ENCODE results near the gene SYNE1.

The SYNE1 gene

GRCh38 chr6:152457949-152458624 lies 179.1 kb downstream of the SYNE1 start:
- Histone ChIP-seq H3K14ac (ENCODE audit: low read length) (no peak overlapping the region), H3K18ac (ENCODE audit: low read length) (no peak overlapping the region), H3K9me3 (ENCODE audit: insufficient read depth, low read depth, low read length) (peaks cover 2% of the 10 kb centered on the region), H3K4me3 (ENCODE audit: low read depth, low read length) (no peak overlapping the region), H3K4me1 (ENCODE audit: control insufficient read depth in 1 of 2, insufficient read depth in 2 of 2, low read length in 2 of 2) (no peaks in the 10 kb centered on the region), H2AFZ (ENCODE audit: insufficient read depth, low read length, poor library complexity) (no peak overlapping the region), H3K79me1 (ENCODE audit: low read length) (no peaks in the 10 kb centered on the region), H4K8ac (ENCODE audit: low read depth, low read length) (no peak overlapping the region), H3K9ac (ENCODE audit: low read length) (no peak overlapping the region), H3K4ac (ENCODE audit: low read depth, low read length) (no peak overlapping the region), H3K36me3 (ENCODE audit: control insufficient read depth in 1 of 2, insufficient read depth in 2 of 2, low read length in 2 of 2) (no peaks in the 10 kb centered on the region), H2BK5ac (ENCODE audit: low read depth, low read length, poor library complexity) (no peak overlapping the region), H3K4me2 (ENCODE audit: low read length) (no peak overlapping the region), H2BK120ac (ENCODE audit: insufficient read depth, low read length, poor library complexity) (no peak overlapping the region), H2BK12ac (ENCODE audit: low read length) (no peak overlapping the region), H3K27ac (ENCODE audit: low read depth, low read length) (no peak overlapping the region), H3K79me2 (ENCODE audit: control insufficient read depth, insufficient read depth, low read length, poor library complexity) (no peaks in the 10 kb centered on the region), H3K23ac (ENCODE audit: low read length) (no peak overlapping the region), H2AK5ac (ENCODE audit: low read length) (no peak overlapping the region), H4K12ac (ENCODE audit: low read depth, low read length) (no peak overlapping the region), H4K91ac (ENCODE audit: low read depth, low read length) (no peak overlapping the region), H3K27me3 (ENCODE audit: insufficient read depth, low read length) (no peaks in the 10 kb centered on the region)
- no CpG with 5 or more reads among the region's 4 CpGs for WGBS (ENCODE audit: extremely low coverage, insufficient coverage, insufficient read length)
- no peak for DNase-seq

- Histone ChIP-seq H4K12ac (ENCODE audit: low read depth, low read length) (no peak overlapping the region), H3K27me3 (ENCODE audit: insufficient read depth, low read length) (no peaks in the 10 kb centered on the region), H3K79me2 (ENCODE audit: control insufficient read depth, insufficient read depth, low read length, poor library complexity) (no peaks in the 10 kb centered on the region), H3K4ac (ENCODE audit: low read depth, low read length) (no peak overlapping the region), H3K9me3 (ENCODE audit: insufficient read depth, low read depth, low read length) (peaks cover 2% of the 10 kb centered on the region), H2AK5ac (ENCODE audit: low read length) (no peak overlapping the region), H2BK120ac (ENCODE audit: insufficient read depth, low read length, poor library complexity) (no peak overlapping the region), H3K36me3 (ENCODE audit: control insufficient read depth in 1 of 2, insufficient read depth in 2 of 2, low read length in 2 of 2) (no peaks in the 10 kb centered on the region), H2BK5ac (ENCODE audit: low read depth, low read length, poor library complexity) (no peak overlapping the region), H3K4me3 (ENCODE audit: low read depth, low read length) (no peak overlapping the region), H3K18ac (ENCODE audit: low read length) (no peak overlapping the region), H3K23ac (ENCODE audit: low read length) (no peak overlapping the region), H4K91ac (ENCODE audit: low read depth, low read length) (no peak overlapping the region), H4K8ac (ENCODE audit: low read depth, low read length) (no peak overlapping the region), H3K79me1 (ENCODE audit: low read length) (no peaks in the 10 kb centered on the region), H3K27ac (ENCODE audit: low read depth, low read length) (no peak overlapping the region), H3K4me2 (ENCODE audit: low read length) (no peak overlapping the region), H3K9ac (ENCODE audit: low read length) (no peak overlapping the region), H2AFZ (ENCODE audit: insufficient read depth, low read length, poor library complexity) (no peak overlapping the region), H3K14ac (ENCODE audit: low read length) (no peak overlapping the region), H3K4me1 (ENCODE audit: control insufficient read depth in 1 of 2, insufficient read depth in 2 of 2, low read length in 2 of 2) (no peaks in the 10 kb centered on the region), H2BK12ac (ENCODE audit: low read length) (no peak overlapping the region)
- DNase-seq: no peak
- no CpG with 5 or more reads among the region's 3 CpGs for WGBS (ENCODE audit: extremely low coverage, insufficient coverage, insufficient read length)
Observed at GRCh38 chr6:152454003-152454402, 183.2 kb downstream of the SYNE1 start.

GRCh38 chr6:152453421-152453820 lies 183.7 kb downstream of the SYNE1 start:
- Histone ChIP-seq H3K4ac (ENCODE audit: low read depth, low read length) (no peak overlapping the region), H2AK5ac (ENCODE audit: low read length) (no peak overlapping the region), H3K23ac (ENCODE audit: low read length) (no peak overlapping the region), H4K12ac (ENCODE audit: low read depth, low read length) (no peak overlapping the region), H3K27ac (ENCODE audit: low read depth, low read length) (no peak overlapping the region), H3K79me2 (ENCODE audit: control insufficient read depth, insufficient read depth, low read length, poor library complexity) (no peaks in the 10 kb centered on the region), H4K8ac (ENCODE audit: low read depth, low read length) (no peak overlapping the region), H3K27me3 (ENCODE audit: insufficient read depth, low read length) (no peaks in the 10 kb centered on the region), H3K14ac (ENCODE audit: low read length) (no peak overlapping the region), H3K9ac (ENCODE audit: low read length) (no peak overlapping the region), H3K4me1 (ENCODE audit: control insufficient read depth in 1 of 2, insufficient read depth in 2 of 2, low read length in 2 of 2) (no peaks in the 10 kb centered on the region), H3K18ac (ENCODE audit: low read length) (no peak overlapping the region), H3K36me3 (ENCODE audit: control insufficient read depth in 1 of 2, insufficient read depth in 2 of 2, low read length in 2 of 2) (no peaks in the 10 kb centered on the region), H3K79me1 (ENCODE audit: low read length) (no peaks in the 10 kb centered on the region), H2BK5ac (ENCODE audit: low read depth, low read length, poor library complexity) (no peak overlapping the region), H4K91ac (ENCODE audit: low read depth, low read length) (no peak overlapping the region), H2AFZ (ENCODE audit: insufficient read depth, low read length, poor library complexity) (no peak overlapping the region), H2BK120ac (ENCODE audit: insufficient read depth, low read length, poor library complexity) (no peak overlapping the region), H3K4me2 (ENCODE audit: low read length) (no peak overlapping the region), H2BK12ac (ENCODE audit: low read length) (no peak overlapping the region), H3K4me3 (ENCODE audit: low read depth, low read length) (peak overlapping the region; percentile 59), H3K9me3 (ENCODE audit: insufficient read depth, low read depth, low read length) (peaks cover 2% of the 10 kb centered on the region)
- WGBS (ENCODE audit: extremely low coverage, insufficient coverage, insufficient read length): no CpG with 5 or more reads among the region's 7 CpGs
- no peak for DNase-seq

- H2AK5ac ChIP-seq (ENCODE audit: low read length): no peak overlapping the region
- no peaks in the 10 kb centered on the region for H3K27me3 ChIP-seq (ENCODE audit: insufficient read depth, low read length)
- H3K4me3 ChIP-seq (ENCODE audit: low read depth, low read length): no peak overlapping the region
- H3K79me1 ChIP-seq (ENCODE audit: low read length): no peaks in the 10 kb centered on the region
- H3K9me3 ChIP-seq (ENCODE audit: insufficient read depth, low read depth, low read length): peaks cover 2% of the 10 kb centered on the region
- H3K36me3 ChIP-seq (ENCODE audit: control insufficient read depth in 1 of 2, insufficient read depth in 2 of 2, low read length in 2 of 2): no peaks in the 10 kb centered on the region
- H3K79me2 ChIP-seq (ENCODE audit: control insufficient read depth, insufficient read depth, low read length, poor library complexity): no peaks in the 10 kb centered on the region
- H2BK5ac ChIP-seq (ENCODE audit: low read depth, low read length, poor library complexity): no peak overlapping the region
- no peak overlapping the region for H2AFZ ChIP-seq (ENCODE audit: insufficient read depth, low read length, poor library complexity)
- no peak overlapping the region for H4K8ac ChIP-seq (ENCODE audit: low read depth, low read length)
- no peaks in the 10 kb centered on the region for H3K4me1 ChIP-seq (ENCODE audit: control insufficient read depth in 1 of 2, insufficient read depth in 2 of 2, low read length in 2 of 2)
- H2BK12ac ChIP-seq (ENCODE audit: low read length): no peak overlapping the region
- DNase-seq: no peak
- no peak overlapping the region for H3K4me2 ChIP-seq (ENCODE audit: low read length)
- no peak overlapping the region for H3K14ac ChIP-seq (ENCODE audit: low read length)
- H3K9ac ChIP-seq (ENCODE audit: low read length): no peak overlapping the region
- no peak overlapping the region for H2BK120ac ChIP-seq (ENCODE audit: insufficient read depth, low read length, poor library complexity)
- H3K4ac ChIP-seq (ENCODE audit: low read depth, low read length): no peak overlapping the region
- H3K23ac ChIP-seq (ENCODE audit: low read length): no peak overlapping the region
- WGBS (ENCODE audit: extremely low coverage, insufficient coverage, insufficient read length): no CpG with 5 or more reads among the region's 7 CpGs
- no peak overlapping the region for H3K18ac ChIP-seq (ENCODE audit: low read length)
- H4K91ac ChIP-seq (ENCODE audit: low read depth, low read length): no peak overlapping the region
- no peak overlapping the region for H3K27ac ChIP-seq (ENCODE audit: low read depth, low read length)
- no peak overlapping the region for H4K12ac ChIP-seq (ENCODE audit: low read depth, low read length)
Observed at GRCh38 chr6:152452639-152453038, 184.5 kb downstream of the SYNE1 start.

Measured in trophoblast cell (in vitro differentiated cells and primary cell).